ENCODE data around the gene APOO. TPM values are rescaled to one million over a fixed set of nuclear protein-coding genes. Genes with fewer than 3 reads are reported as not detected.

The APOO gene
- total RNA-seq, 1 donor from 2014 or later = 16.6 TPM

DNA sequence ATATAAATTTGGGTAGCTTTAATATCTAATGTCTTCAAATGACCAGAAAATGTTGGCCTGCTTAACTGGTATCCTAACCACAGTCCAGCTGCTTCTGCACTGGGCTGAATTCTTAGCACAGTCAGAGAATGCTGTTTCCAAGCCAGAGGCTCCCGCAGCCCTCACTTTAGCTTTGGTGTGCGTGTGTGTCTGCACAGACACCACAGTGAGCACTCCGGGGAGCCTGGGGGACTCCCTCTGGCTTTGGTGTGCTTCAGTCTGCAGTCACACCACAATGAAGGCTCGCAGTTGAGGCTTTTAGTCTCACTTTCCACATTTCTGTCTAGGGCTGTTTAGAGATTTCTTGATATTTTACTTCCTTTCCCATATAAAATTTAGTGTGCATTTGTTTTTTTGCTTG is 53.6 kb downstream of the APOO start:
- ATAC-seq (ENCODE audit: low read depth) (no peak), DNase-seq (no peak)
- intact Hi-C loops (cut with micrococcal nuclease) = no loop called here
- Mint-ChIP-seq H3K27ac (no peak overlapping the region), H3K4me1 (no peaks in the 10 kb centered on the region), H3K27me3 (no peaks in the 10 kb centered on the region), H3K36me3 (ENCODE audit: low read depth) (peaks cover 4% of the 10 kb centered on the region), H3K4me3 (no peak overlapping the region), H3K9me3 (no peaks in the 10 kb centered on the region)
- TF ChIP-seq, protein P1, sequence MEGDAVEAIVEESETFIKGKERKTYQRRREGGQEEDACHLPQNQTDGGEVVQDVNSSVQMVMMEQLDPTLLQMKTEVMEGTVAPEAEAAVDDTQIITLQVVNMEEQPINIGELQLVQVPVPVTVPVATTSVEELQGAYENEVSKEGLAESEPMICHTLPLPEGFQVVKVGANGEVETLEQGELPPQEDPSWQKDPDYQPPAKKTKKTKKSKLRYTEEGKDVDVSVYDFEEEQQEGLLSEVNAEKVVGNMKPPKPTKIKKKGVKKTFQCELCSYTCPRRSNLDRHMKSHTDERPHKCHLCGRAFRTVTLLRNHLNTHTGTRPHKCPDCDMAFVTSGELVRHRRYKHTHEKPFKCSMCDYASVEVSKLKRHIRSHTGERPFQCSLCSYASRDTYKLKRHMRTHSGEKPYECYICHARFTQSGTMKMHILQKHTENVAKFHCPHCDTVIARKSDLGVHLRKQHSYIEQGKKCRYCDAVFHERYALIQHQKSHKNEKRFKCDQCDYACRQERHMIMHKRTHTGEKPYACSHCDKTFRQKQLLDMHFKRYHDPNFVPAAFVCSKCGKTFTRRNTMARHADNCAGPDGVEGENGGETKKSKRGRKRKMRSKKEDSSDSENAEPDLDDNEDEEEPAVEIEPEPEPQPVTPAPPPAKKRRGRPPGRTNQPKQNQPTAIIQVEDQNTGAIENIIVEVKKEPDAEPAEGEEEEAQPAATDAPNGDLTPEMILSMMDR (IDR thresholded peaks at IDR 0.05) = no peak
- CTCF ChIA-PET = no interaction called here
- POLR2A ChIA-PET = no interaction called here

DNA sequence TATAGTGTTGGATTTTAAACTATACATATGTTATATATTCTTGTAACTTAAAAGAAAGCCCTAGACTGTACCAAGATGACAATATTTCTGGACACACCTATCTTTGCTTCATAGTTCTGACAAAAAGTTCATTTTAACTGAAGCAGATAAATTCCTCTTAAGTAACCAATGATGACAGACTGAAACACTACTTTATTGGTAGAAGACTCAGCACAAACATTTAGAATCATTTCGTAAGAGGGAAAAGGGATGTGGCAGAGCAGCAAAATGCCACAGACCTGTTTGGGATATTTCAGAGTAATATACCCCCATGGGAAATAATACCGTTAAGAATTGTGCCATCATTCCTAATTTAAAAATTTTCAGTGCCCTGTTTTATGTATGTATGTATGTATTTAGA is 56.2 kb downstream of the APOO start:
- Mint-ChIP-seq H3K4me1 (no peaks in the 10 kb centered on the region), H3K36me3 (ENCODE audit: low read depth) (no peaks in the 10 kb centered on the region), H3K9me3 (no peaks in the 10 kb centered on the region), H3K4me3 (no peak overlapping the region), H3K27me3 (no peaks in the 10 kb centered on the region), H3K27ac (no peak overlapping the region)
- no peak for ATAC-seq (ENCODE audit: low read depth)
- POLR2A ChIA-PET = no interaction called here
- TF ChIP-seq, protein P1 (IDR thresholded peaks at IDR 0.05) = no peak
- intact Hi-C loops (cut with micrococcal nuclease) = no loop called here
- DNase-seq = no peak
- CTCF ChIA-PET = no interaction called here

DNA sequence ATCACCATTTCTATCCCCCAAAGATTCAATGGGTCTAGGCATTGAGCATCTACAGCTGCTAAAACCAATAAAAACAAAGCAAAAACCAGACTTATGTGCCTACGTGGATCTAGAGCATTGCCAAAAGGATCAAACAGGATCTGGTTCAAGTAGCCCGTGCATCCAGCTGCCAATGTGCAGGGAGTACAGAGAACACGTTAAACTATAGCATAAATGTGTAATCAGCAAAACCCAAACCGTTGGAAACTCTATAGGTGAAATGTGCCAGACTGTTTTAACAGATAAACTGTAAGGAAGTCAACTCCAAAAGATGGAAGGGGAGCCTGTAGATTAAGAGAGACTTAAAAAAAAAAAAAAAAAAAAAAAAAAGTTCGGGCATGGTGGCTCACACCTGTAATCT is 58.5 kb downstream of the APOO start:
- intact Hi-C loops (cut with micrococcal nuclease) = no loop called here
- no peak overlapping the region for H3K27ac Mint-ChIP-seq
- TF ChIP-seq, protein P1 (IDR thresholded peaks at IDR 0.05) = no peak
- H3K27me3 Mint-ChIP-seq = no peaks in the 10 kb centered on the region
- no peak for ATAC-seq (ENCODE audit: low read depth)
- no peak overlapping the region for H3K4me3 Mint-ChIP-seq
- H3K9me3 Mint-ChIP-seq = no peaks in the 10 kb centered on the region
- POLR2A ChIA-PET = no interaction called here
- no peak for DNase-seq
- peaks cover 1% of the 10 kb centered on the region for H3K4me1 Mint-ChIP-seq
- H3K36me3 Mint-ChIP-seq (ENCODE audit: low read depth) = no peaks in the 10 kb centered on the region
- CTCF ChIA-PET = no interaction called here

DNA sequence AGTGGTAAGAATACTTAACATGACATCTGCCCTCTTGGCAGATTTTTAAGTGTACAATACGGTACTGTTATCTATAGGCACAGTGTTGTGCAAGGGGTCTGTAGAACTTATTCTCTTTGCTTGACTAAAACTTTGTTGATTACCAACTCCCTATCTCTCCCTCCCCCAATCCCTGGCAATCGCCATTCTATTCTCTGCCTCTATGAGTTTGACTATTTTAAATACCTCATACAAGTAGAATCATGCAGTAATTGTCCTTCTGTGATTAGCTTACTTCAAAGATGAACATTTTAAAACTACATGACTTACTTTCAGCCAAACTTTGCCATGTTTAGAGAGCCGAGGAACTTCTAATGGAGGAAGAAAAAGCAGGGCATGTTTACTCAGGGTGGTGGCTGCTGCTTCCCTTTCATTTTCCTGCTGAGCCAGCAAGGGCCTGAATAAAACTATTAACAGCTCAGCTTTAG is 62.4 kb downstream of the APOO start:
- intact Hi-C loops (cut with micrococcal nuclease) = no loop called here
- Mint-ChIP-seq H3K4me1 (peaks cover 2% of the 10 kb centered on the region), H3K36me3 (ENCODE audit: low read depth) (no peaks in the 10 kb centered on the region), H3K27ac (no peak overlapping the region), H3K4me3 (no peak overlapping the region), H3K9me3 (no peaks in the 10 kb centered on the region), H3K27me3 (no peaks in the 10 kb centered on the region)
- CTCF ChIA-PET = no interaction called here
- TF ChIP-seq, protein P1 (IDR thresholded peaks at IDR 0.05) = no peak
- DNase-seq (no peak), ATAC-seq (ENCODE audit: low read depth) (no peak)
- POLR2A ChIA-PET = no interaction called here

DNA sequence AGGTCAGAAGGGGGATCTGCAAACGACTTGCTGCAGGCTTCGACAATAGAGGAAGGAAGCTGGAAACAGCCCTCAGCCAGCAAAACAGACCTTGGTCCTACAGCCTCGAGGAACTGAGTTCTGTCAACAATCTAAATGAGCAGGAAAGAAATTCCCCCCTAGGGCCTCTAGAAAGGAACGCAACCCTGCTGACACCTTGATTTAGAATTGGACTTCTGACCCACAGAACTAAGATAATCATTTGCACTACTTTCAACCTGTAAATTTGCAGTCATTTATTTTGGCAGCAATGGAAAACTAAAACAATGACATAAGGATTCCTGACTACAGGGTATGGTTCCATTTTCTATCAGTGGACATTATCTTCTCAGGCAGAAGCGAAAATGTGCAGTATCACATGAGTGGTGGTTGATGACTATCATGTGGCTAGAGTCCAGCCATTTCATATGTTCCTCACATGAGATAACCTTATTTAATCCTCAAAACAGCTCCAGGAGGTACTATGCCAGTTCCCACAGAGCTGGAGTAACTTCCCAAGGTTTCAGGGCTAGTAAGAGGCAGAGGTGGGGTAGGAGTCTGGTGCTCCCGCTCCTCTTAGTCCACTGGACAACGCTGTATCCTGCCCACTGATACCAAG is 63.1 kb downstream of the APOO start:
- peaks cover 2% of the 10 kb centered on the region for H3K4me1 Mint-ChIP-seq
- intact Hi-C loops (cut with micrococcal nuclease) = no loop called here
- CTCF ChIA-PET = no interaction called here
- ATAC-seq (ENCODE audit: low read depth) (no peak), DNase-seq (no peak)
- H3K27ac Mint-ChIP-seq = no peak overlapping the region
- no peaks in the 10 kb centered on the region for H3K9me3 Mint-ChIP-seq
- no peaks in the 10 kb centered on the region for H3K27me3 Mint-ChIP-seq
- no peaks in the 10 kb centered on the region for H3K36me3 Mint-ChIP-seq (ENCODE audit: low read depth)
- no peak overlapping the region for H3K4me3 Mint-ChIP-seq
- TF ChIP-seq, protein P1 (IDR thresholded peaks at IDR 0.05) = no peak
- POLR2A ChIA-PET = no interaction called here

All from activated B cell treated with CpG ODN at 0.5 μM for 24 hours (primary cell).